ENCODE data around the gene LITAFD.

DNA sequence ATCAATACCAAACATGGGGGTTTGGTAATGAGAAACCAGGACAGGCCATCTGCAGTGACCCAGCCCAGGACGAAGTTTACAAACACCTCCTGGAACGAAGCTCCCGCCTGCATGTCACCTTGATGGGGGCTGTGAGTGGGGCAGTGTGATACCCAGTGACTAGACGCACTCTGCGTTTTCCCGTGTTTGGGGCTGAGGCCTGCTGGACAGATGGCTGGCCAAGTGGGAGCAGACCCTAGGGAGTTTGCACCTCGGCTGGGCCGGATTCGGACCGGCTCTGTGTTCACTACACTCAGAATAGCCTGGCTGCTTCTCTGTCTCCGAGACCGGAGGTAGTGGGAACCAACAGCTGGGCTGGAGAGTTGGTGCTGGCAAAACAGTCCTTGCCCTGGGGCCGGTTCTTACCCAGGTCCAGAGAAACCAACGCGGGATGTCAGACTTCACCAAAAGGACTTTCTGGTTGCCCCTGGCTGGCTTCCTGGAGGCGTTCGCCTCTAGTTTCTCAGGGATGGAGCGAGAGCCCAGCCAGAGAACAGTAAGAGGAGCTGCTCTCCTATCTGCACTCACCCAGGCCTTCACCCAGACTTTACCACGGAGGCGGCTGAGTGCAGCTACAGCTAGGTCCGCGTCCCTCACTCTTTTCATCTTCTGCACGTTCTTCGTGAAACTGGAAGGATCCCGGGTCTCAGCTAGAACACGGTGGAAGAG is 33.8 kb upstream of the LITAFD start:
- TF ChIP-seq CREB5 (CRISPR knock-in tag; IDR thresholded peaks at IDR 0.05; ENCODE audit: low read depth) (no peak), CSDC2 (CRISPR knock-in tag; IDR thresholded peaks at IDR 0.05) (no peak), ZNF70 (CRISPR knock-in tag; IDR thresholded peaks at IDR 0.05) (no peak), CSRNP3 (CRISPR knock-in tag; IDR thresholded peaks at IDR 0.05) (no peak), ZFP30 (CRISPR knock-in tag; IDR thresholded peaks at IDR 0.05) (no peak), PATZ1 (CRISPR knock-in tag; IDR thresholded peaks at IDR 0.05; ENCODE audit: borderline replicate concordance) (no peak), ZFP3 (CRISPR knock-in tag; IDR thresholded peaks at IDR 0.05) (no peak), TOX (CRISPR knock-in tag; IDR thresholded peaks at IDR 0.05; ENCODE audit: borderline replicate concordance) (no peak), GLIS3 (CRISPR knock-in tag; IDR thresholded peaks at IDR 0.05) (no peak), ISL1 (CRISPR knock-in tag; IDR thresholded peaks at IDR 0.05) (no peak)
